NB4 (cell line): Measurements from ENCODE around the gene VEPH1.

ENCODE experiments used
- CTCF ChIP-seq: IDR thresholded peaks from one replicate; pipeline ENCODE4 v1.5.1; 2012; ENCODE audit warnings: low read depth, low read length
- MAX ChIP-seq: IDR thresholded peaks from 2 replicates; pipeline ENCODE4 v1.6.1; 2011; ENCODE audit warnings: low read depth, low read length
- MYC ChIP-seq: IDR thresholded peaks from 2 replicates; pipeline ENCODE4 v1.6.1; 2011; ENCODE audit warnings: low read depth, low read length
- POLR2A ChIP-seq: IDR thresholded peaks from 2 replicates; pipeline ENCODE4 v1.6.1; 2011; ENCODE audit warnings: mild to moderate bottlenecking; ENCODE audit not compliant: insufficient read length; ENCODE audit errors: extremely low read depth

- TF ChIP-seq MAX = no peak
- no peak for TF ChIP-seq CTCF
- TF ChIP-seq POLR2A = no peak
- no peak for TF ChIP-seq MYC
Measured at GRCh38 chr3:157527131-157527881, 24.1 kb upstream of the VEPH1 start.
